Stimulated activated CD4-positive, alpha-beta T cell treated with anti-CD3 and anti-CD28 coated beads, Interleukin-1b, Interleukin-23, amount 100 ng/mL, for 24 hours (primary cell): ENCODE results near the gene TUBA1B.
"Not testable (repeated sequence)": the region's sequence is repeated elsewhere in the genome, so short reads cannot be mapped to it uniquely, and the experiment has no call there.

Source experiments
- DNase-seq, 4 experiments: peaks; one replicate each; pipeline ENCODE4 v3.0.0-alpha.2; 2020; ENCODE audit warnings: low read depth in 4 of 4, low spot score in 1 of 4

TUBA1B gene

GRCh38 chr12:49131051-49131893 is at the start of gene TUBA1B:
Gene TUBA1B (minus strand): TSS chr12:49131395. CDS start chr12:49131300, 95 bp downstream.
- peak; percentile 79 to 87 (median 84) for DNase-seq

DNA sequence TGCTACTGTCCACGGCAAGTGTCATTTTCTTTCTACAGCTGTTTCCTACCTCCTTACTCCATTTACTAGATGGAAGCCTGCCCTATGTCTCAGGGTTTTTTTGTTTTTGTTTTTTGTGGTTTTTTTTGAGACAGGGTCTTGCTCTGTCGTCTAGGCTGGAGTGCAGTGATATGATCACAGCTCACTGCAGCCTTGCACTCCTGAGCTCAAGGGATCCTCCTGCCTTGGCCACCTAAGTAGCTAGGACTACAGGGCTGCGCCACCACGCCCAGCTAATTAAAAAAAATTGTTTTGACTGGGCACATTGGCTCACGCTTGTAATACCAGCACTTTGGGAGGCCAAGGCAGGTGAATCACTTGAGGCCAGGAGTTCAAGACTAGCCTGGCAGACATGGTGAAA is 43.0 kb upstream of the TUBA1B start:
- no peak for DNase-seq

GRCh38 chr12:49170924-49171323 is 39.7 kb upstream of the TUBA1B start:
- DNase-seq, result no peak

GRCh38 chr12:49165114-49165513 is 33.9 kb upstream of the TUBA1B start:
- DNase-seq, result no peak

- not testable (repeated sequence) for DNase-seq
Measured at GRCh38 chr12:49161901-49162300, 30.7 kb upstream of the TUBA1B start.

DNA sequence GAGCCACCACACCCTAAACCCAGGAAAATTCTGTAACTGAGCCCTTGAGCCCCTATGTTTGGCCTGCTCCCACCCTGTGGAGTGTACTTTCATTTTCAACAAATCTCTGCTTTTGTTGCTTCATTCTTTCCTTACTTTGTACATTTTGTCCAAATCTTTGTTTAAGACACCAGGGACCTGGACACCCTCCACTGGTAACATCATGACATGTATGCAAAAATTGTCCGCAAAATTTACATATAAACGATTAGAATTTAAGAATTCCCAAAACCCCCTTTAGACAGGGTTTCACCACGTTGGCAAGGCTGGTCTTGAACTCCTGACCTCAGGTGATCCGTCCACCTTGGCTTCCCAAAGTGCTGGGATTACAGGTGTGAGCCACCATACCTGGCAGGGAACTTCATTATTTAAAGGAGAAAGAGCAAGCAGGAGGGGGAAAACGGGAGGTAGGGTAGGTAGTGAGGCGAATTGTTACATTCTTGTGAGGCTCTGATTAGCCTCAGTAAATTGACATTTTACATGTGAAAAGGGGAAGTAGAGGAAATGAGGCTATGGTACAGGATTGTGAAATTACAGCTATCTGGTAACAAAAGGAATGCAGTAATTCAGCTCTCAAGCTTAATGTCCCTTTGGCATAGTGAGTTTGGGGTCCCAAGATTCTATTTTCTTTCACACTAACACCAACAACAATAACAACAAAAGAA is 30.0 kb upstream of the TUBA1B start:
- no peak for DNase-seq

DNA sequence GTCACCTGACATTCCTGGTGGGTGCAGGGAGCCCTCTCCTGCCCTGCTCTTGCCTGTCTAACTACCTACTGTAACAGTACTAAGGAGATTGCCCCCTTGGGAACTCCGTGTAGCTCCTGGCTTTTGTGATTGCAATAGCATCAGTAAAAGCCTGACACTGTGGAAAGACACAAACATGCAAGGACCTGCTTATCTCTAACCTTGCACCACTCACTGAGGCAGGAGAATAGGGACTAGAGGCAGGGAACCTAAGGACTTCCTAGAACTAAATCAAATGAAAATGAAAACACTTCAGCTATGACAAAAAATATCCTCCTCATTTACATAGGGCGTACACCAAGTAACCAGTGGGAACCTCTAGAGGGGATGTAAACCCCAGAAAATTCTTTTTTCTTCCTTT is 29.2 kb upstream of the TUBA1B start:
- DNase-seq, result no peak

DNA sequence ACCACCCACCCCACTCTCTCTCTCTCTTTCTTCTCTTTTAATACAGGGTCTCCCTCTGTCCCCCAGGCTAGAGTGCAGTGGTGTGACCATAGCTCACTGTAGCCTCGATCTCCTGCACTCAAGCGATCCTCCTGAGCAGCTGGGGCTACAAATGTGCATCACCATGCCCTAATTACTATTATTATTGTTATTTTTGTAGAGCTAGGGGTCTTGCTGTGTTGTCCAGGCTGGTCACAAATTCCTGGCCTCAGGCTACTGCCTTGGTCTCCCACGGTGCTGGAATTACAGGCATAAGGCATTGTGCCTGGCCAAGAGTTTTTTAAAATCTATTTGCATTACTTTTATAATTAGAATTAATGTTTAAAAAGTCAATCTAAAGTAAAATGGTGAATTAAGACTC is 23.0 kb upstream of the TUBA1B start:
- DNase-seq, result no peak

- no peak for DNase-seq
Measured at GRCh38 chr12:49147384-49147783, 16.2 kb upstream of the TUBA1B start.

GRCh38 chr12:49146406-49146805 is 15.2 kb upstream of the TUBA1B start:
- DNase-seq, result no peak

- no peak for DNase-seq
Measured at GRCh38 chr12:49144384-49144783, 13.2 kb upstream of the TUBA1B start.

DNA sequence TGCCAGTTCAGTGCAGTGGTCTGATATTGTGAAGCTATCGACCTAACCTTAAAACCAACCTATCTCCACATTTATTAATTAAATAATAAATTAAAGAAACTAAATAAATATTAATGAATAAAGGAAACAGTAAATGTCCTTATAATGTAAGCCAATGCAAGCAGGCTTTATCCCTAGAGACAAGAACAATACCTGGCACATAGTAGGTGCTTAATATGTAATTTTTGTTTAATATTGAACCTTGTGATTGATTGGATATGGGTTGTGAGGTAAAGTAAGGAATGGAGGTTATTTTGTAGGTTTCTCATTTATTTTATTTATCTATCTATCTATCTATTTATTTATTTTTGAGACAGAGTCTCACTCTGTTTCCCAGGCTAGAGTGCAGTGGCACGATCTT is 7.8 kb upstream of the TUBA1B start:
- no peak for DNase-seq

- DNase-seq, result no peak
Measured at GRCh38 chr12:49138587-49138986, 7.4 kb upstream of the TUBA1B start.

GRCh38 chr12:49137476-49137875 is 6.3 kb upstream of the TUBA1B start:
- no peak for DNase-seq

DNA sequence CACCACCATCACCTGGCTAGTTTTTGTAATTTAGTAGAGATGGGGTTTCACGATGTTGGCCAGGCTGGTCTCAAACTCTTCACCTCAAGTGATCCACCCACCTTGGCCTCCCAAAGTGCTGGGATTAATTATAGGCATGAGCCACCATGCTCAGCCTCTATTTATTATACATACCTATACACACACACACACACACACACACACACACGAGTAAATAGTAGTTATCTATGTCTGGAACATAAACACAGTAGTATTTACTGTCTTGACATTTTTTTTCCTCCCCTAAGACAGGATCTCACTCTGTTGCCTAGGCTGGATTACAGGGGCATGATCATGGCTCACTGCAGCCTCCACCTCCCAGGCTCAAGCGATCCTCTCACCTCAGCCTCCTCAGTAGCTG is 5.8 kb upstream of the TUBA1B start:
- DNase-seq, result not testable (repeated sequence)

DNA sequence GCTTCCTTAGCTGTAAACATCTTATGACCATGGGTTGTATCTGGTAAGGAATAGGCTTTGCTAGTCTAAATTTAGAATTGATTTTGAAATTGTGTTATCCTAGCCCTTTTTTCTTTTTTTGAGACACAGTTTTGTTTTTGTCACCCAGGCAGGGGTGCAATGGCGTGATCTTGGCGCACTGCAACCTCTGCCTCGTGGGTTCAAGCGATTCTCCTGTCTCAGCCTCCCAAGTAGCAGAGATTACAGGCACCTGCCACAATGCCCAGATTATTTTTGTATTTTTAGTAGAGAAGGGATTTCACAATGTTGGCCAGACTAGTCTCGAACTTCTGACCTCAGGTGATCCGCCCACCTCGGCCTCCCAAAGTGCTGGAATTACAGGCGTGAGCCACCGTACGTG is 2.4 kb upstream of the TUBA1B start:
- DNase-seq, result no peak

DNA sequence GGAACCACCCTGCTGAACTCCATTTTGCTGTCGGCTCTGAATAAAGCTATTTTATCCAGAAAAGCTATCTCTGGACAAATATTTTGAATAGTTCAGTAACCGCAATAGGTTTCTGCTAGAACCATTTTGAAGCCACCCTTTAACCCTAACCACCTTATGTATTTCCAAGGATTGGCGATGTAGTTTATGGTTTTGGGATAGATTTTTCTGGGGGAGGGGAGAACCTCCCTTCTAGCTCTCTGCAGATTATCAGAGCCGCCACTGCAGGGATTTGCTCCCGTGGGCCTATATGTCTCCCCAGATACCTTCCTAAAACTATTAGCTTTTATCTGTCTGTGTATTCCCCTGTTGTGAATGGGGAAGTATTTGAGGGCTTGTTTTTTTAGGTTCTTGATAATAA is 1.8 kb upstream of the TUBA1B start:
- no peak for DNase-seq

DNA sequence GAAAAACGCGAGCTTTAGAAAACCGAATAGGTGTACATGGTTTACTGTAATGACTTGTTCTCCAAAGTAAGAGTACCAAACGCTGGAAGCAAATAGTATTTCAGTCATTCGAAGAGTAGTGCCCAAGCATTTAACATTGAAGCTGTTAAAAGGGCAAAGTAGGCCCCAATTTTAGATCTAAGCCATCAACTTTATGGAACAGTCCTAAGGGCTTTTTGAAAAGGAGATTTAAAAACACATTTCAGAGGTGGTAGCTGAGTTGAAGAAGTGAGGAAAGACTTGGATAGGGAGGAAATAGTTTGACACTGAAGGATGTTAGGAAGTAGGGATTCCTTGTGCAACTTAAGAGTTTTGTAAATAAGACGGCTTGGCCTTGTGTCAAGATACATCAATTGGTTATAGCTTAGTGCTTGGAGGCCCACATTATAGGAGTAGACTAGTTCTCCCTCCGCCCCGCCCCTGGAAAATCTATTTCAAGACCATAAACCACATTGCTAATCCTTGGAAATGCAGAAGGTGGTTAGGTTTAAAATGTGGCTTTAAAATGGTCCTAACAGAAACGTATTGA is 783 bp upstream of the TUBA1B start:
- no peak for DNase-seq

DNA sequence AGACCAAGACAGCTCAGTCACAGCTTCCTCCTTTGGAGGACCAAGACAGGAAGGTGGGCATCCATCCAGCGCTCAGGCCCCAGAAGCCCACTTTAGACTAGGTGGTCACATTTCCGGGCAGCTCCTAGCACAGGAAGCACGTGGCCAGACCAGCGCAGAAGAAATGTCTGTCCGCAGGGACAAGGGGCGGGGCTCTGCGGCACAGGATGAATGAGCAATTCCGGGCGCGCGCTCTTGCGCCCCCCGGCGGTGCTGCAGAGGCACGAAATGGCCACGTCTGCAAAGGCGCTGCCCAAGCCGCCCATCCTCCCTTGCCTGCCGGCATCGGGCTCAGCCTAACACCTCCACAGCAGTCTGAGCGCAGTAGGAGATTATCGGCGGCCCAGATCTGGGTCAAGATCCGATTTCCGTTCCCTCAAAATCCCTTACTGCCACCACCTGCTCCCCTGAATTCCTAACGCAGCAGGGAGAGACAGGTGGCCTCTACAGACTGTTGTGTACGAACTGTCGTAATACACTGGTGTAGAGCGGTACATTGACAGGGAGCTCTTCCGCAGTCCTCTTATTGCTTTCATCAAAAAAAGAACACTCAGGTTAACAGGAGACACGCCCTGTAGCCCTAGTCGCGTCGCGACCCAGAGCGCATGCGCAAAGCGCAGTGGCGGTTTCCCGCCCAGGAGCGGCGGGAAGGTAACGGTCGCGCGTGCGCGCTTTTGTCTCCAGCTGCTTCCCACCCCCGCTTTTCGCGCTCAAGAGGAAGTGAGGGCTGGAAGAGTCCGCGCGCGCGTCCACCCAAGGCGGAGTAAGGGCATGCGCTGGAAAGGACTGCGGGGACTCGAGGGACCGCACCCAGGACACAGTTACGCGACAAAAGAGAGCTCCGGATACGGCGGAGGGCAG is 794 bp downstream of the TUBA1B start:
- DNase-seq, result peak; percentile 82 to 91 (median 88)

DNA sequence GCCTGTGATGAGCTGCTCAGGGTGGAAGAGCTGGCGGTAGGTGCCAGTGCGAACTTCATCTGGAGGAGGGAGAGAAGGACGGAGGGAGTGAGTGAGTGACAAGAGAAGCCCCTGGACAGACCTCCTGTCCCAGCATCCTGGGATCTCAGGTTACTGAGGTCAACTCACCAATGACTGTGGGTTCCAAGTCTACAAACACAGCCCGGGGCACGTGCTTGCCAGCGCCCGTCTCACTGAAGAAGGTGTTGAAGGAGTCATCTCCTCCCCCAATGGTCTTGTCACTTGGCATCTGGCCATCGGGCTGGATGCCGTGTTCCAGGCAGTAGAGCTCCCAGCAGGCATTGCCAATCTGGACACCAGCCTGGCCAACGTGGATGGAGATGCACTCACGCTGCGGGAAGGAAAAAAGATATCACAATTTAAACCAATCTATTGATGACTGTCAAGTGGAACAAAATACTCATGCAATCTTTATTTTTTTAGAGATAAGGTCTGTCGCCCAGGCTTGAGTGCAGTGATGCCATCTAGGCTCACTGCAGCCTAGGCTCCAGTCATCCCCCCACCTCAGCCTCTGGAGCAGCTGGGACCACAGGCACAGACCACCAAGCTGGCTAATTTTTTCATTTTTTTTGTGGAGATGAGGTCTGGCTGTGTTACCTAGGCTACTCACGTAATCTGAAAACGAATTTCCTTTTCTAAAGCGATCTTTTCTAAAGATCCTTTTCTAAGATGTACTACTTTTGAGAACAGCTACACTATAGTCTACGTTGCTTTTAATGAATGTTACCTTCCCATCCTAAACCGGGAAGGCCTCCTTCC is 1.7 kb downstream of the TUBA1B start:
- no peak for DNase-seq
